ENCODE results near the gene PRKN. TPM values are rescaled to one million over a fixed set of nuclear protein-coding genes. Genes with fewer than 3 reads are reported as not detected.

The PRKN gene
- total and polyA plus RNA-seq, 2 experiments from 2014 or later = 0.10 to 0.84 TPM

- Mint-ChIP-seq H3K27me3 (ENCODE audit: insufficient read depth, low read depth, poor library complexity) (peaks cover 2% of the 10 kb centered on the region), H3K27ac (no peak overlapping the region), H3K4me1 (peaks cover 10% of the 10 kb centered on the region), H3K4me3 (no peak overlapping the region), H3K9me3 (peaks cover 34% of the 10 kb centered on the region), H3K36me3 (ENCODE audit: low read depth) (peaks cover 27% of the 10 kb centered on the region)
- H3K36me3 ChIP-seq (ENCODE audit: insufficient read depth) = no peaks in the 10 kb centered on the region
- H3K9me2 ChIP-seq (ENCODE audit: insufficient read depth) = peaks cover 3% of the 10 kb centered on the region; the same call in 1 of the 2 replicates
- H3K4me3 ChIP-seq = no peak overlapping the region
- H3K27me3 ChIP-seq (ENCODE audit: insufficient read depth) = no peaks in the 10 kb centered on the region
- ATAC-seq = no peak
- no peak overlapping the region for H3K27ac ChIP-seq (ENCODE audit: low read depth)
- no peak overlapping the region for H2AFZ ChIP-seq
- no peaks in the 10 kb centered on the region for H3F3A ChIP-seq (replicated peaks; ENCODE audit: low read depth)
- DNase-seq (ENCODE audit: low spot score) = no peak
- H3K4me2 ChIP-seq = no peak overlapping the region
- TF ChIP-seq CTCF (conservative IDR thresholded peaks at IDR 0.05; ENCODE audit: low read depth in 2 of 2) (no peak), STAT1 (IDR thresholded peaks at IDR 0.05; ENCODE audit: unreplicated experiment) (no peak), ETS1 (IDR thresholded peaks at IDR 0.05) (no peak), REST (IDR thresholded peaks at IDR 0.05; ENCODE audit: unreplicated experiment) (no peak), ZNF462 (CRISPR knock-in tag; IDR thresholded peaks at IDR 0.05) (no peak), POLR2AphosphoS5 (IDR thresholded peaks at IDR 0.05; ENCODE audit: low read depth) (no peak), ZNF114 (CRISPR knock-in tag; IDR thresholded peaks at IDR 0.05) (no peak), CREB1 (CRISPR knock-in tag; IDR thresholded peaks at IDR 0.05; ENCODE audit: low read depth) (no peak), ZNF331 (CRISPR knock-in tag; IDR thresholded peaks at IDR 0.05; ENCODE audit: low read depth) (no peak), EZH2phosphoT487 (IDR thresholded peaks at IDR 0.05; ENCODE audit: unreplicated experiment) (no peak), JUNB (IDR thresholded peaks at IDR 0.05; ENCODE audit: unreplicated experiment) (no peak), EZH2 (IDR thresholded peaks at IDR 0.05; ENCODE audit: low read depth, unreplicated experiment) (no peak), NANOG (IDR thresholded peaks at IDR 0.05; ENCODE audit: borderline replicate concordance) (no peak)
- no peaks in the 10 kb centered on the region for H3K79me2 ChIP-seq (replicated peaks; ENCODE audit: insufficient read depth)
- H4K20me1 ChIP-seq (replicated peaks; ENCODE audit: insufficient read depth) = no peaks in the 10 kb centered on the region
- H3K4me1 ChIP-seq (ENCODE audit: insufficient read depth) = peaks cover 5% of the 10 kb centered on the region; the same call in 1 of the 2 replicates
Observed at GRCh38 chr6:161313940-161314509, 1413.5 kb downstream of the PRKN start.

Measured in GM23338 (cell line).